Measurements from ENCODE around the gene ITGB2. TPM values are rescaled to one million over a fixed set of nuclear protein-coding genes. Genes with fewer than 3 reads are reported as not detected.

The ITGB2 gene
- total RNA-seq, 1 experiment from 2014 or later = 24.8 TPM

- Mint-ChIP-seq H3K4me3 (ENCODE audit: unreplicated experiment) (no peak overlapping the region), H3K27ac (ENCODE audit: low read depth, unreplicated experiment) (no peak overlapping the region), H3K27me3 (ENCODE audit: insufficient read depth, unreplicated experiment) (no peaks in the 10 kb centered on the region), H3K4me1 (ENCODE audit: insufficient read depth, unreplicated experiment) (peaks cover 7% of the 10 kb centered on the region), H3K9me3 (ENCODE audit: unreplicated experiment) (no peaks in the 10 kb centered on the region), H3K36me3 (ENCODE audit: insufficient read depth, unreplicated experiment) (peaks cover 5% of the 10 kb centered on the region)
- no peak for TF ChIP-seq CTCF (IDR thresholded peaks at IDR 0.05; ENCODE audit: unreplicated experiment)
- ChIA-PET CTCF (interaction anchor here (0.6 to 0.7 kb wide), 2 partner anchors 95 to 266 kb away, joined by 3 to 4 read pairs; no protein-coding TSS in a partner anchor), POLR2A (no interaction called here)
- DNase-seq (ENCODE audit: unreplicated experiment) = no peak
- BruUV-seq (replicated peaks) = no TSS peak
- intact Hi-C loops (cut with micrococcal nuclease) = no loop called here
Observed at GRCh38 chr21:44887807-44888580, 32.7 kb downstream of the ITGB2 start.

GRCh38 chr21:44887126-44887806 is 33.4 kb downstream of the ITGB2 start:
- no peaks in the 10 kb centered on the region for H3K27me3 Mint-ChIP-seq (ENCODE audit: insufficient read depth, unreplicated experiment)
- peaks cover 14% of the 10 kb centered on the region for H3K4me1 Mint-ChIP-seq (ENCODE audit: insufficient read depth, unreplicated experiment)
- H3K9me3 Mint-ChIP-seq (ENCODE audit: unreplicated experiment) = no peaks in the 10 kb centered on the region
- intact Hi-C loops (cut with micrococcal nuclease) = no loop called here
- H3K27ac Mint-ChIP-seq (ENCODE audit: low read depth, unreplicated experiment) = no peak overlapping the region
- H3K4me3 Mint-ChIP-seq (ENCODE audit: unreplicated experiment) = no peak overlapping the region
- POLR2A ChIA-PET = no interaction called here
- CTCF ChIA-PET = interaction anchor here (0.6 to 0.7 kb wide), 2 partner anchors 45 to 94 kb away, joined by 3 to 4 read pairs; no protein-coding TSS in a partner anchor
- BruUV-seq (replicated peaks) = no TSS peak
- no peak for DNase-seq (ENCODE audit: unreplicated experiment)
- TF ChIP-seq CTCF (IDR thresholded peaks at IDR 0.05; ENCODE audit: unreplicated experiment) = no peak
- H3K36me3 Mint-ChIP-seq (ENCODE audit: insufficient read depth, unreplicated experiment) = peaks cover 5% of the 10 kb centered on the region

- Mint-ChIP-seq H3K27ac (ENCODE audit: low read depth, unreplicated experiment) (no peak overlapping the region), H3K4me1 (ENCODE audit: insufficient read depth, unreplicated experiment) (peaks cover 23% of the 10 kb centered on the region), H3K36me3 (ENCODE audit: insufficient read depth, unreplicated experiment) (peaks cover 5% of the 10 kb centered on the region), H3K9me3 (ENCODE audit: unreplicated experiment) (no peaks in the 10 kb centered on the region), H3K4me3 (ENCODE audit: unreplicated experiment) (no peak overlapping the region), H3K27me3 (ENCODE audit: insufficient read depth, unreplicated experiment) (no peaks in the 10 kb centered on the region)
- intact Hi-C loops (cut with micrococcal nuclease) = no loop called here
- BruUV-seq (replicated peaks) = no TSS peak
- POLR2A ChIA-PET = no interaction called here
- no peak for TF ChIP-seq CTCF (IDR thresholded peaks at IDR 0.05; ENCODE audit: unreplicated experiment)
- no peak for DNase-seq (ENCODE audit: unreplicated experiment)
- CTCF ChIA-PET = interaction anchor here (0.6 to 0.7 kb wide), 2 partner anchors 28 to 46 kb away, joined by 3 to 4 read pairs; no protein-coding TSS in a partner anchor
Observed at GRCh38 chr21:44886113-44887075, 34.3 kb downstream of the ITGB2 start.

Data from MCF 10A (cell line).